ENCODE data around the gene PAH.
A peak's percentile ranks its signal among the peaks of the same experiment; 100 is the strongest.

GRCh38 chr12:102939059-102939458 lies 22.0 kb upstream of the PAH start:
- TF ChIP-seq, protein P1, sequence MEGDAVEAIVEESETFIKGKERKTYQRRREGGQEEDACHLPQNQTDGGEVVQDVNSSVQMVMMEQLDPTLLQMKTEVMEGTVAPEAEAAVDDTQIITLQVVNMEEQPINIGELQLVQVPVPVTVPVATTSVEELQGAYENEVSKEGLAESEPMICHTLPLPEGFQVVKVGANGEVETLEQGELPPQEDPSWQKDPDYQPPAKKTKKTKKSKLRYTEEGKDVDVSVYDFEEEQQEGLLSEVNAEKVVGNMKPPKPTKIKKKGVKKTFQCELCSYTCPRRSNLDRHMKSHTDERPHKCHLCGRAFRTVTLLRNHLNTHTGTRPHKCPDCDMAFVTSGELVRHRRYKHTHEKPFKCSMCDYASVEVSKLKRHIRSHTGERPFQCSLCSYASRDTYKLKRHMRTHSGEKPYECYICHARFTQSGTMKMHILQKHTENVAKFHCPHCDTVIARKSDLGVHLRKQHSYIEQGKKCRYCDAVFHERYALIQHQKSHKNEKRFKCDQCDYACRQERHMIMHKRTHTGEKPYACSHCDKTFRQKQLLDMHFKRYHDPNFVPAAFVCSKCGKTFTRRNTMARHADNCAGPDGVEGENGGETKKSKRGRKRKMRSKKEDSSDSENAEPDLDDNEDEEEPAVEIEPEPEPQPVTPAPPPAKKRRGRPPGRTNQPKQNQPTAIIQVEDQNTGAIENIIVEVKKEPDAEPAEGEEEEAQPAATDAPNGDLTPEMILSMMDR (CRISPR knock-in tag; IDR thresholded peaks at IDR 0.05): peak; percentile 32
- no peak for TF ChIP-seq HOXA9 (CRISPR knock-in tag; IDR thresholded peaks at IDR 0.05; ENCODE audit: borderline replicate concordance)
- TF ChIP-seq SMARCE1 (IDR thresholded peaks at IDR 0.05; ENCODE audit: borderline replicate concordance): no peak
- no peak for TF ChIP-seq ZSCAN29 (CRISPR knock-in tag; conservative IDR thresholded peaks at IDR 0.05)
- TF ChIP-seq ZNF274 (CRISPR knock-in tag; IDR thresholded peaks at IDR 0.05): no peak

All from HepG2 (cell line).